Measurements from ENCODE around the gene AKR1B15.
"Not testable (repeated sequence)": the region's sequence is repeated elsewhere in the genome, so short reads cannot be mapped to it uniquely, and the experiment has no call there.

Gene AKR1B15

GRCh38 chr7:134548877-134549276 is at the start of gene AKR1B15:
TSS of gene AKR1B15 (plus strand) at chr7:134549110. CDS start at chr7:134564620, 15,510 bp downstream.
- DNase-seq, result no peak

- DNase-seq, result no peak
These were observed 48.5 kb upstream of the AKR1B15 start for GRCh38 chr7:134500406-134500805.

GRCh38 chr7:134500982-134501381 is 47.9 kb upstream of the AKR1B15 start:
- no peak for DNase-seq

- DNase-seq, result no peak
These were observed 46.2 kb upstream of the AKR1B15 start for GRCh38 chr7:134502463-134503371.

- no peak for DNase-seq
These were observed 44.2 kb upstream of the AKR1B15 start for GRCh38 chr7:134504660-134505164.

- no peak for DNase-seq
These were observed 43.1 kb upstream of the AKR1B15 start for GRCh38 chr7:134505856-134506255.

GRCh38 chr7:134509010-134509409 is 39.9 kb upstream of the AKR1B15 start:
- DNase-seq, result no peak

- no peak for DNase-seq
These were observed 38.3 kb upstream of the AKR1B15 start for GRCh38 chr7:134510646-134511045.

- DNase-seq, result no peak
These were observed 36.6 kb upstream of the AKR1B15 start for GRCh38 chr7:134512271-134512670.

GRCh38 chr7:134513169-134513752 is 35.6 kb upstream of the AKR1B15 start:
- DNase-seq, result peak; percentile 66

- DNase-seq, result no peak
These were observed 34.8 kb upstream of the AKR1B15 start for GRCh38 chr7:134514106-134514505.

GRCh38 chr7:134514663-134515062 is 34.2 kb upstream of the AKR1B15 start:
- no peak for DNase-seq

GRCh38 chr7:134515569-134516468 is 33.1 kb upstream of the AKR1B15 start:
- DNase-seq, result no peak

- DNase-seq, result no peak
These were observed 28.8 kb upstream of the AKR1B15 start for GRCh38 chr7:134520130-134520529.

GRCh38 chr7:134522601-134523000 is 26.3 kb upstream of the AKR1B15 start:
- DNase-seq, result no peak

- not testable (repeated sequence) for DNase-seq
These were observed 23.5 kb upstream of the AKR1B15 start for GRCh38 chr7:134525449-134525848.

GRCh38 chr7:134526552-134527248 is 22.2 kb upstream of the AKR1B15 start:
- DNase-seq, result not testable (repeated sequence)

GRCh38 chr7:134527979-134528371 is 20.9 kb upstream of the AKR1B15 start:
- no peak for DNase-seq

GRCh38 chr7:134528749-134529148 is 20.2 kb upstream of the AKR1B15 start:
- DNase-seq, result no peak

GRCh38 chr7:134530460-134530859 is 18.4 kb upstream of the AKR1B15 start:
- DNase-seq, result no peak

- DNase-seq, result no peak
These were observed 16.5 kb upstream of the AKR1B15 start for GRCh38 chr7:134532180-134532953.

GRCh38 chr7:134532954-134533218 is 16.0 kb upstream of the AKR1B15 start:
- no peak for DNase-seq

Data from activated effector memory CD4-positive, alpha-beta T cell treated with anti-CD3 and anti-CD28 coated beads, Interleukin-2, amount 50 U/mL, for 16 hours (primary cell).